ENCODE results near the gene ARID5B. TPM values are rescaled to one million over a fixed set of nuclear protein-coding genes. Genes with fewer than 3 reads are reported as not detected.

Gene ARID5B
- total RNA-seq, 1 donor from 2014 or later: 36.9 TPM

GRCh38 chr10:61961278-61961677 lies 59.8 kb downstream of the ARID5B start:
- H3K27me3 Mint-ChIP-seq: no peaks in the 10 kb centered on the region
- H3K9me3 Mint-ChIP-seq: peaks cover under 1% of the 10 kb centered on the region
- TF ChIP-seq, protein P1, sequence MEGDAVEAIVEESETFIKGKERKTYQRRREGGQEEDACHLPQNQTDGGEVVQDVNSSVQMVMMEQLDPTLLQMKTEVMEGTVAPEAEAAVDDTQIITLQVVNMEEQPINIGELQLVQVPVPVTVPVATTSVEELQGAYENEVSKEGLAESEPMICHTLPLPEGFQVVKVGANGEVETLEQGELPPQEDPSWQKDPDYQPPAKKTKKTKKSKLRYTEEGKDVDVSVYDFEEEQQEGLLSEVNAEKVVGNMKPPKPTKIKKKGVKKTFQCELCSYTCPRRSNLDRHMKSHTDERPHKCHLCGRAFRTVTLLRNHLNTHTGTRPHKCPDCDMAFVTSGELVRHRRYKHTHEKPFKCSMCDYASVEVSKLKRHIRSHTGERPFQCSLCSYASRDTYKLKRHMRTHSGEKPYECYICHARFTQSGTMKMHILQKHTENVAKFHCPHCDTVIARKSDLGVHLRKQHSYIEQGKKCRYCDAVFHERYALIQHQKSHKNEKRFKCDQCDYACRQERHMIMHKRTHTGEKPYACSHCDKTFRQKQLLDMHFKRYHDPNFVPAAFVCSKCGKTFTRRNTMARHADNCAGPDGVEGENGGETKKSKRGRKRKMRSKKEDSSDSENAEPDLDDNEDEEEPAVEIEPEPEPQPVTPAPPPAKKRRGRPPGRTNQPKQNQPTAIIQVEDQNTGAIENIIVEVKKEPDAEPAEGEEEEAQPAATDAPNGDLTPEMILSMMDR (conservative IDR thresholded peaks at IDR 0.05): no peak
- peaks cover 21% of the 10 kb centered on the region for H3K36me3 Mint-ChIP-seq
- no peak for DNase-seq (ENCODE audit: extremely low spot score, unreplicated experiment)
- peaks cover 31% of the 10 kb centered on the region for H3K4me1 Mint-ChIP-seq (ENCODE audit: unreplicated experiment)
- no peak overlapping the region for H3K27ac Mint-ChIP-seq
- no peak overlapping the region for H3K4me3 Mint-ChIP-seq

GRCh38 chr10:61962971-61963370 lies 61.5 kb downstream of the ARID5B start:
- Mint-ChIP-seq H3K4me1 (ENCODE audit: unreplicated experiment) (peaks cover 25% of the 10 kb centered on the region), H3K36me3 (peaks cover 31% of the 10 kb centered on the region), H3K9me3 (peaks cover 5% of the 10 kb centered on the region), H3K27ac (peak overlapping the region; percentile 58), H3K4me3 (no peak overlapping the region), H3K27me3 (no peaks in the 10 kb centered on the region)
- DNase-seq (ENCODE audit: extremely low spot score, unreplicated experiment): no peak
- TF ChIP-seq, protein P1 (conservative IDR thresholded peaks at IDR 0.05): no peak

DNA sequence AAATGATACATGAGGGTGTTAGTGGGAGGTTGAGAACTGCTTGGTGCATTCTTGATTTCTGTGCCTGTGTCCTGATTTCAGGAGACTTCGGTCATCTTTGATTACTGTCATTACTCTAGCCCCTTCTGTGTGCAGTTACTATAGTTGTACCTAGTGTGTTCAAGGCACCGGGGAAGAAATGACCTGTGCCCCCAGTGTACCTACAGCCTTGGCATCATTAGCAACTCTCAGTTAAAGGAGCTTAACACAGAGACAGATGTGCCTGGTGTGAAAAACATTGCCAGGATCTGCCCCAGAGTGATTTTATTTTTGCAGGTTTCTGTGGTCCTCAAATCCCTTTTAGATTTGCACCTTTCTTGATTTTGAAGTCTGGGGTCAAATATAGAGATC lies 62.2 kb downstream of the ARID5B start:
- Mint-ChIP-seq H3K4me3 (peak overlapping the region; percentile 37), H3K4me1 (ENCODE audit: unreplicated experiment) (peaks cover 31% of the 10 kb centered on the region), H3K27me3 (no peaks in the 10 kb centered on the region), H3K9me3 (peaks cover 5% of the 10 kb centered on the region), H3K27ac (peak overlapping the region; percentile 58), H3K36me3 (peaks cover 33% of the 10 kb centered on the region)
- TF ChIP-seq, protein P1 (conservative IDR thresholded peaks at IDR 0.05): no peak
- no peak for DNase-seq (ENCODE audit: extremely low spot score, unreplicated experiment)

GRCh38 chr10:61964059-61964709 lies 62.7 kb downstream of the ARID5B start:
- H3K4me1 Mint-ChIP-seq (ENCODE audit: unreplicated experiment): peaks cover 36% of the 10 kb centered on the region
- H3K36me3 Mint-ChIP-seq: peaks cover 33% of the 10 kb centered on the region

DNA sequence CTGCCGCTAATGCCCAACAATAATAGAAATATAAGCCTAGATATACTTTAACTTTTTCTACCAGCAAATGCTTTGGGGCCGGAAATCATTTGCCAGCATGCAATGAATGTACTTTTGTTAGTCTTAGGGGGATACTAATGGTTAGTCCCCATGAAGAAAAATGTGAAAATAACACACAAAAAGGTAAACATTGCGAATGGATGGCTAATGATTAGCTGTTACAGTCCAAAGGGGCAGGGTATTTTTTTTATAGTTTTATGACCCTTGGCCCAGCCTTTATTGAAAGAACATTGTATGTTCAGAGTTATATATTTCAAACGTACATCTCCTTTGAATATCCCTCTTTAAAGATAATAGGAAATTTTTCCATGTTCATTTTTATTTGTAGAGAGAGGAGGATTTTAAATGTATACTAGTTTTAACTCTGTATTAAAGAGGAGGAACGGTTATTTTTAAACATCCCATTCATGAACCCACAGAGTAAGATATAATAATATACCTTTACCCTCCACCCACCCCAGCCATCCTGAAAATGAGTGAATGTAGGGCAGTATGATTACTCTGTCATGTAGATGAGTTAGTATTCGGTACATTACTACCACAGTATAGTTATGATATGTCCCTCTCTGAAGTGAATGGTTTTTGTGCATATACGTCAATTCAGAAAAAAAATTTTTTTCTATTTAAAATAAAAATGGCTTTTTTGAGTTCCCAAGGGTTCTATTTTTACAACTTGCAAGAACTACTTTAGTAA lies 63.6 kb downstream of the ARID5B start:
- Mint-ChIP-seq H3K4me1 (ENCODE audit: unreplicated experiment) (peaks cover 41% of the 10 kb centered on the region), H3K9me3 (peaks cover 5% of the 10 kb centered on the region), H3K27me3 (no peaks in the 10 kb centered on the region), H3K27ac (no peak overlapping the region), H3K36me3 (peaks cover 31% of the 10 kb centered on the region), H3K4me3 (peak overlapping the region; percentile 39)
- TF ChIP-seq, protein P1 (conservative IDR thresholded peaks at IDR 0.05): no peak
- no peak for DNase-seq (ENCODE audit: extremely low spot score, unreplicated experiment)

More at GRCh38 chr10:61964059-61964709, 62.7 kb downstream of the ARID5B start:
- TF ChIP-seq, protein P1 (conservative IDR thresholded peaks at IDR 0.05): no peak
- Mint-ChIP-seq H3K4me3 (peak overlapping the region; percentile 37), H3K27ac (peak overlapping the region; percentile 58), H3K27me3 (no peaks in the 10 kb centered on the region), H3K9me3 (peaks cover 5% of the 10 kb centered on the region)
- no peak for DNase-seq (ENCODE audit: extremely low spot score, unreplicated experiment)
